ENCODE results near the gene ATOX1.

The ATOX1 gene

GRCh38 chr5:151697452-151697851 lies 61.0 kb downstream of the ATOX1 start:
- Histone ChIP-seq H3K4me1 (ENCODE audit: control insufficient read depth in 1 of 2, insufficient read depth in 1 of 2, low read depth in 1 of 2, low read length in 1 of 2) (no peaks in the 10 kb centered on the region), H3K9me3 (no peaks in the 10 kb centered on the region), H3K27ac (no peak overlapping the region), H3K36me3 (no peaks in the 10 kb centered on the region), H3K27me3 (no peaks in the 10 kb centered on the region), H3K4me3 (ENCODE audit: low read depth in 1 of 2, low read length in 1 of 2) (no peak overlapping the region)
- TF ChIP-seq, protein P1, sequence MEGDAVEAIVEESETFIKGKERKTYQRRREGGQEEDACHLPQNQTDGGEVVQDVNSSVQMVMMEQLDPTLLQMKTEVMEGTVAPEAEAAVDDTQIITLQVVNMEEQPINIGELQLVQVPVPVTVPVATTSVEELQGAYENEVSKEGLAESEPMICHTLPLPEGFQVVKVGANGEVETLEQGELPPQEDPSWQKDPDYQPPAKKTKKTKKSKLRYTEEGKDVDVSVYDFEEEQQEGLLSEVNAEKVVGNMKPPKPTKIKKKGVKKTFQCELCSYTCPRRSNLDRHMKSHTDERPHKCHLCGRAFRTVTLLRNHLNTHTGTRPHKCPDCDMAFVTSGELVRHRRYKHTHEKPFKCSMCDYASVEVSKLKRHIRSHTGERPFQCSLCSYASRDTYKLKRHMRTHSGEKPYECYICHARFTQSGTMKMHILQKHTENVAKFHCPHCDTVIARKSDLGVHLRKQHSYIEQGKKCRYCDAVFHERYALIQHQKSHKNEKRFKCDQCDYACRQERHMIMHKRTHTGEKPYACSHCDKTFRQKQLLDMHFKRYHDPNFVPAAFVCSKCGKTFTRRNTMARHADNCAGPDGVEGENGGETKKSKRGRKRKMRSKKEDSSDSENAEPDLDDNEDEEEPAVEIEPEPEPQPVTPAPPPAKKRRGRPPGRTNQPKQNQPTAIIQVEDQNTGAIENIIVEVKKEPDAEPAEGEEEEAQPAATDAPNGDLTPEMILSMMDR (IDR thresholded peaks at IDR 0.05), result no peak

GRCh38 chr5:151696470-151697061 lies 61.9 kb downstream of the ATOX1 start:
- Histone ChIP-seq H3K36me3 (no peaks in the 10 kb centered on the region), H3K27me3 (no peaks in the 10 kb centered on the region), H3K4me1 (ENCODE audit: control insufficient read depth in 1 of 2, insufficient read depth in 1 of 2, low read depth in 1 of 2, low read length in 1 of 2) (no peaks in the 10 kb centered on the region), H3K27ac (no peak overlapping the region), H3K4me3 (ENCODE audit: low read depth in 1 of 2, low read length in 1 of 2) (no peak overlapping the region), H3K9me3 (no peaks in the 10 kb centered on the region)
- TF ChIP-seq, protein P1 (IDR thresholded peaks at IDR 0.05), result no peak

DNA sequence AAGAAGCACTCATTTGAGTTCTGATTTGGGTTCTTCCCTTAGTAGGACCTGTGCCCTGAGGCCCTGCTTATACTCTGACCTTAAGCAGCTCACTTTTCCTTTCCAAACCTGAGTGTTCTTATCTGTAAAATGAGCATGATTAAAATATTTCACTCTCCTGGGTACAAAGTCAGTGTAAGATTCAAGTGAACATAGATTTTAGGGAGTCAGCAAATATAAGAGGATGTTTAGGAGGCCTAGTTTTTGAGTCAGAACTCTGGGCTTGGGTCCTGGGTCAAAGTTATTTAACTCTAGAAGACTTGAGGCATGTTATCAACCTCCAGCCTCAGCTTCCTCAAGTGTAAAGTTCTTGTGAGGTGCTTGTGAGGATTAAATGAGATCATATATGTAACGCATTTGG lies 63.0 kb downstream of the ATOX1 start:
- no peaks in the 10 kb centered on the region for H3K4me1 ChIP-seq (ENCODE audit: control insufficient read depth in 1 of 2, insufficient read depth in 1 of 2, low read depth in 1 of 2, low read length in 1 of 2)
- no peak overlapping the region for H3K4me3 ChIP-seq (ENCODE audit: low read depth in 1 of 2, low read length in 1 of 2)
- no peak overlapping the region for H3K27ac ChIP-seq
- H3K27me3 ChIP-seq, result no peaks in the 10 kb centered on the region
- no peaks in the 10 kb centered on the region for H3K36me3 ChIP-seq
- TF ChIP-seq, protein P1 (IDR thresholded peaks at IDR 0.05), result no peak
- H3K9me3 ChIP-seq, result no peaks in the 10 kb centered on the region

GRCh38 chr5:151694035-151694485 lies 64.4 kb downstream of the ATOX1 start:
- no peaks in the 10 kb centered on the region for H3K27me3 ChIP-seq
- no peak overlapping the region for H3K27ac ChIP-seq
- TF ChIP-seq, protein P1 (IDR thresholded peaks at IDR 0.05), result no peak
- H3K36me3 ChIP-seq, result no peaks in the 10 kb centered on the region
- H3K9me3 ChIP-seq, result no peaks in the 10 kb centered on the region
- H3K4me1 ChIP-seq (ENCODE audit: control insufficient read depth in 1 of 2, insufficient read depth in 1 of 2, low read depth in 1 of 2, low read length in 1 of 2), result no peaks in the 10 kb centered on the region
- H3K4me3 ChIP-seq (ENCODE audit: low read depth in 1 of 2, low read length in 1 of 2), result no peak overlapping the region
